Measurements from ENCODE around the gene C1orf53. TPM values are rescaled to one million over a fixed set of nuclear protein-coding genes. Genes with fewer than 3 reads are reported as not detected.

Gene C1orf53
- total RNA-seq, 1 donor from 2014 or later: 6.4 TPM

DNA sequence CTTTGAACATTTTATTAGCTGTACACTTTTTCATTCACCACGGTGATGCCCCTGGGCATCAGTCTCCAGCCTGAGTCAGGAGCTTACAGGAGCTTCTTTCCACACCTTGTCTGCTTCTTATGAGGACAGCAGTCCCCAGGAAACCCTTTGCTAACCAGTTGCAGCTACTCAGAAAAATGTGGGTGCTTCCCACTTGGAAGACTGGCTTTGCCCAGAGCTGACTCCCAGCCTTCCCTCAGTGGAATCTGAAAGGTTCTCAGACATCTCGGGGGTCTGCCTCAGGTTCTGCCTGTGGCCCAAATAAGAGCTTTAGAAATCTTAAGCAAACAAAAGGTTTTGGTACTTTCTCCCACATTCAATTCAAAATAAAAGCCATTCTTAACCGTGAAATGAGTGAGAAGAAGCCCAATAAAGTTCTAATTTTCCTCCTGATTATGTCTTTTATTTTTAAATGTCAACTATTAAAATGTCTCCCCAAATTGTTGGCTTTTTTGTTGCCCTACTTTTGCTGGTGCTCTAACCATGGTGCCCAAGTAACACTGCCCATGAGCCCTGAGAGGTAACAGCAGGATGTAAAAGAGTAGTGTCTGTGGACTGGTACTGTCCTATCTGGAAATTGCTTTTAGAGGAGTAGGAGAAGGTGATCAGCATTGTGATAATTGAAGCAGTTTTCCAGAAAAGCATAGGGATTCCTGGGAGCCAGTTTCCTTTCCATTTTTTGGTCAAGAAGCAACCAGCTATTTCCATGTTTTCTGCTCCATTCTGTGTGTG is 5.6 kb downstream of the C1orf53 start:
- H3K27me3 ChIP-seq: peaks cover 14% of the 10 kb centered on the region

DNA sequence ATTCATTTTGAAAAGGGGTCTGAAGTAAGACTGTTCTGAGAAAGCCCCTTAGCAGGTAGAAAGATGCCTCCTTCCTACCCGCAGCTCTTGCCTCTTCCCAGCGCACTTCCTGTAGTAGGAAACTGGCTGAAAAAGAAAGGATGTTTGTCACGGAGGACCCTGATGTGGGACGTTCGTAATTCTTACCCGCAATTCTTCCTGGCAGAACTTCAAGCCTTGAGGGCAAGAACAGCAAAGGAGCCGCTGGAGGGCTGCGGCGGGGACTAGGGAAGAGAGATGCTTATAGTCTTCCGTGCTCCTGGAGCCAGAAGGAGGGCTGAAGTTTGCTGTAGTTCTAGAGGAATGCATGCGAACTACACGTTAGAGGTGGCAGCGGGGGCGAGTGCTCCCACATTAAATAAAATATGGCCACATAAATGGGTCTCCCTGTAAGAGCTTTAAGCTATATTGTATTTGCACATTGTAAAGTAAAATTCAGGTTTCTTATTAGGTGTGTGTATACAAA is 6.3 kb downstream of the C1orf53 start:
- Histone ChIP-seq H3K27me3 (peaks cover 14% of the 10 kb centered on the region), H3K9me3 (no peaks in the 10 kb centered on the region), H3K4me3 (no peak overlapping the region), H3K36me3 (no peaks in the 10 kb centered on the region), H3K4me1 (peaks cover 39% of the 10 kb centered on the region), H3K27ac (no peak overlapping the region)
- intact Hi-C loops (cut with DNase I): no loop called here
- no peak for DNase-seq (ENCODE audit: extremely low spot score in 2 of 2)
- TF ChIP-seq POLR2AphosphoS5 (IDR thresholded peaks at IDR 0.05; ENCODE audit: insufficient read depth in 1 of 2, low read depth in 1 of 2): no peak
- TF ChIP-seq, protein P1, sequence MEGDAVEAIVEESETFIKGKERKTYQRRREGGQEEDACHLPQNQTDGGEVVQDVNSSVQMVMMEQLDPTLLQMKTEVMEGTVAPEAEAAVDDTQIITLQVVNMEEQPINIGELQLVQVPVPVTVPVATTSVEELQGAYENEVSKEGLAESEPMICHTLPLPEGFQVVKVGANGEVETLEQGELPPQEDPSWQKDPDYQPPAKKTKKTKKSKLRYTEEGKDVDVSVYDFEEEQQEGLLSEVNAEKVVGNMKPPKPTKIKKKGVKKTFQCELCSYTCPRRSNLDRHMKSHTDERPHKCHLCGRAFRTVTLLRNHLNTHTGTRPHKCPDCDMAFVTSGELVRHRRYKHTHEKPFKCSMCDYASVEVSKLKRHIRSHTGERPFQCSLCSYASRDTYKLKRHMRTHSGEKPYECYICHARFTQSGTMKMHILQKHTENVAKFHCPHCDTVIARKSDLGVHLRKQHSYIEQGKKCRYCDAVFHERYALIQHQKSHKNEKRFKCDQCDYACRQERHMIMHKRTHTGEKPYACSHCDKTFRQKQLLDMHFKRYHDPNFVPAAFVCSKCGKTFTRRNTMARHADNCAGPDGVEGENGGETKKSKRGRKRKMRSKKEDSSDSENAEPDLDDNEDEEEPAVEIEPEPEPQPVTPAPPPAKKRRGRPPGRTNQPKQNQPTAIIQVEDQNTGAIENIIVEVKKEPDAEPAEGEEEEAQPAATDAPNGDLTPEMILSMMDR (IDR thresholded peaks at IDR 0.05): no peak
- TF ChIP-seq POLR2A (IDR thresholded peaks at IDR 0.05): no peak

More for the DNA sequence above, 5.6 kb downstream of the C1orf53 start:
- H3K4me3 ChIP-seq: no peak overlapping the region
- intact Hi-C loops (cut with DNase I): no loop called here
- TF ChIP-seq POLR2A (IDR thresholded peaks at IDR 0.05) (no peak), POLR2AphosphoS5 (IDR thresholded peaks at IDR 0.05; ENCODE audit: insufficient read depth in 1 of 2, low read depth in 1 of 2) (no peak)
- TF ChIP-seq, protein P1 (IDR thresholded peaks at IDR 0.05): no peak
- H3K4me1 ChIP-seq: peaks cover 33% of the 10 kb centered on the region
- H3K9me3 ChIP-seq: no peaks in the 10 kb centered on the region
- no peak overlapping the region for H3K27ac ChIP-seq
- DNase-seq (ENCODE audit: extremely low spot score in 2 of 2): peak in 1 of 2 donors; percentile 80
- H3K36me3 ChIP-seq: no peaks in the 10 kb centered on the region

DNA sequence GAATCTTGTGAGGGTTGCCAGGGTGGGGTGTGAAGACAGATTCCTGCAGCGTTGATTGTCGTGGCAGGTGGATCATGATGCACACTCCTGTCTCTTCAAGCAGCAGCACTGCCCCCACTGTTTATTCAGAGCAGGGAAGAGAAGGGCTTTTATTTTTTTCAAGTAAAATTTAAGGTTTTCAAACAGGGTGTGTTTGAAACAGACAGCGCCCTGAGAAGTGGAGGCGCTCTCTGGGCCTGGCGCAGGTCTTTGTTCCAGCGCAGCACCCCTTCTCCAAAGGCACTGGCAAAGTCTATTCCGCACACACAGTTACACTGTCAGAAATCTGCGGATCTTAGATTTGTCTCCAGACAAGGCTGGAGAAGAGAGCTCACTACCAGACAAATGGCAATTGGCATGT is 7.0 kb downstream of the C1orf53 start:
- H3K4me1 ChIP-seq: peaks cover 39% of the 10 kb centered on the region
- intact Hi-C loops (cut with DNase I): no loop called here
- no peak overlapping the region for H3K4me3 ChIP-seq
- no peak for DNase-seq (ENCODE audit: extremely low spot score in 2 of 2)
- H3K27me3 ChIP-seq: peaks cover 14% of the 10 kb centered on the region
- no peak for TF ChIP-seq POLR2A (IDR thresholded peaks at IDR 0.05)
- TF ChIP-seq POLR2AphosphoS5 (IDR thresholded peaks at IDR 0.05; ENCODE audit: insufficient read depth in 1 of 2, low read depth in 1 of 2): no peak
- TF ChIP-seq, protein P1 (IDR thresholded peaks at IDR 0.05): no peak
- no peaks in the 10 kb centered on the region for H3K36me3 ChIP-seq
- H3K27ac ChIP-seq: no peak overlapping the region
- H3K9me3 ChIP-seq: no peaks in the 10 kb centered on the region

DNA sequence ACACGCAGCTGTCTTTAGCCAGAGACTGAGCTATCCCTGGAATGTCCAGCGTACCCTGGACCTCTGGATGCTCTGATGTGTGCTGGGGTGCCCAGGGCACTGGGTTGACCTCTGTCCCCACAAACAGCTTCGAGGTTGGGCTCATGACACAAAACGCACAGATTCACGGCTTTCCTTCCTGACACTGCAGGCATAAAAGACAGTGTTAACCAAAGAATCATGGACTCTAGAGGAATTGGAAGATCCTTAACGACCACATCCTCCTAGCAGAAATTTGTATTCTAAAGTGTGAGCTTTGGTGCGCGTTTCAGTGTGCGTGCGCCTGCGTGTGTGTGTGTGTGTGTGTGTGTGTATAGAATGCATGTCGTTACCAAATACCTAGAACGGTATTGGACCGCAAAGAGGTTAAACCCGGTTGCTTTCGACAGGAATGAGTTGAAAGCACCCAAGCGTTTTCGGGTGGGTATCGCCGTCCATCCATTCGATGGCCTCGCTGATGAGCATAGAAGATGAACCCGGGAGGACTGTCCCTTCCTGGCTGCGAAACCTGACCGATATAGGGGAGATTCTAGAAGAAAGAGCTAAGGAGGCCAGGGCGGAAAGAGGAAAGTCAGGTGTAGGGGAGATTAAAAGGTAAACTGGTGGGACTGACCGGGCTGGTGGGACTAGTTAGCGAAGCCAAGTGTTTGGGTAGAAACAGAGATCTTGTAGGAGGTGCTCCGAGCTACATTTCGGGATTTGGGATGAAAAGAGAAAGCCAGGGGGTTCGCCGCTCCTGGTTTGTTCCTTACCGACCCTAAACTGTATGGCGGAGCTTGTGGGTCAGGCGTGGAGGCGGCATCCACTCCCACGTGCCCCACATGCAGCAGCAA is 7.9 kb downstream of the C1orf53 start:
- TF ChIP-seq, protein P1 (IDR thresholded peaks at IDR 0.05): no peak
- no peak for TF ChIP-seq POLR2AphosphoS5 (IDR thresholded peaks at IDR 0.05; ENCODE audit: insufficient read depth in 1 of 2, low read depth in 1 of 2)
- no peak for DNase-seq (ENCODE audit: extremely low spot score in 2 of 2)
- peaks cover 39% of the 10 kb centered on the region for H3K4me1 ChIP-seq
- peaks cover 14% of the 10 kb centered on the region for H3K27me3 ChIP-seq
- no peak overlapping the region for H3K27ac ChIP-seq
- peak overlapping the region in 1 of 2 donors; percentile 34 for H3K4me3 ChIP-seq
- intact Hi-C loops (cut with DNase I): no loop called here
- no peaks in the 10 kb centered on the region for H3K9me3 ChIP-seq
- no peaks in the 10 kb centered on the region for H3K36me3 ChIP-seq
